ENCODE data around the gene LILRB5. TPM values are rescaled to one million over a fixed set of nuclear protein-coding genes. Genes with fewer than 3 reads are reported as not detected.
"Not testable (repeated sequence)": the region's sequence is repeated elsewhere in the genome, so short reads cannot be mapped to it uniquely, and the experiment has no call there.

LILRB5 gene
- total and polyA plus RNA-seq, 4 donors = 0.84 to 4.0 (median 2.4) TPM

- WGBS (ENCODE audit: insufficient coverage) = no CpG with 5 or more reads among the region's 10 CpGs
- not testable (repeated sequence) for DNase-seq (ENCODE audit: low read depth in 4 of 6, low spot score in 6 of 6); H3K4me3 ChIP-seq (ENCODE audit: low read depth, low read length)
Measured at GRCh38 chr19:54286283-54286682, 29.2 kb upstream of the LILRB5 start.

GRCh38 chr19:54285427-54286056, 28.5 kb upstream of the LILRB5 start:
- H3K4me3 ChIP-seq (ENCODE audit: low read depth, low read length); DNase-seq (ENCODE audit: low read depth in 4 of 6, low spot score in 6 of 6); H3K9me3 ChIP-seq (ENCODE audit: control insufficient read depth, insufficient read depth, low read length); H3K27me3 ChIP-seq (ENCODE audit: control insufficient read depth, insufficient read depth, low read length); H3K36me3 ChIP-seq (ENCODE audit: control insufficient read depth, insufficient read depth, low read length); H3K4me1 ChIP-seq (ENCODE audit: control insufficient read depth, insufficient read depth, low read length); H3K27ac ChIP-seq (ENCODE audit: low read depth, low read length): not testable (repeated sequence)
- 76% methylated on average over 9 of the region's 12 CpGs for WGBS (ENCODE audit: insufficient coverage)

More at GRCh38 chr19:54286283-54286682, 29.2 kb upstream of the LILRB5 start:
- H3K4me1 ChIP-seq (ENCODE audit: control insufficient read depth, insufficient read depth, low read length); H3K27me3 ChIP-seq (ENCODE audit: control insufficient read depth, insufficient read depth, low read length); H3K27ac ChIP-seq (ENCODE audit: low read depth, low read length); H3K36me3 ChIP-seq (ENCODE audit: control insufficient read depth, insufficient read depth, low read length); H3K9me3 ChIP-seq (ENCODE audit: control insufficient read depth, insufficient read depth, low read length): not testable (repeated sequence)

GRCh38 chr19:54282686-54283470, 25.8 kb upstream of the LILRB5 start:
- 71% methylated on average over 4 of the region's 9 CpGs for WGBS (ENCODE audit: insufficient coverage)

DNA sequence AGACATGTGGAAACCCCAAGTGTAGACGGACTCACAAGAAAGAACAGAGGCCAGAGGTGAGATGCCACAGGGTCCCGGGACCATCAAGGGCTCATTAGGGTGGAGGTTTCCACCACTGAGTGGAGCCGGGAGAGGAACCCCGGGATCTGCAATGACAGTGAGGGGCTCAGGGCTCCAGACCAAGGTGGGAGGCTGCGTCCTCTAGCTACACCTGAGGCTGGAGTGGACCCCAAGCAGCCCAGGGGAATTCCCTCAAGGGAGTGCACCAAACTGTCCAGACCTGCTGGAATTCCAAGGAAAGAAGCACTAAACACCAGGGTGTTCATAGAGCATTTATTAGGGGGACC, 24.6 kb upstream of the LILRB5 start:
- H3K27me3 ChIP-seq (ENCODE audit: control insufficient read depth, insufficient read depth, low read length); H3K36me3 ChIP-seq (ENCODE audit: control insufficient read depth, insufficient read depth, low read length); H3K9me3 ChIP-seq (ENCODE audit: control insufficient read depth, insufficient read depth, low read length); H3K4me3 ChIP-seq (ENCODE audit: low read depth, low read length); DNase-seq (ENCODE audit: low read depth in 4 of 6, low spot score in 6 of 6); H3K4me1 ChIP-seq (ENCODE audit: control insufficient read depth, insufficient read depth, low read length); H3K27ac ChIP-seq (ENCODE audit: low read depth, low read length): not testable (repeated sequence)
- 84% methylated on average over 5 of the region's 5 CpGs for WGBS (ENCODE audit: insufficient coverage)

More at GRCh38 chr19:54282686-54283470, 25.8 kb upstream of the LILRB5 start:
- Histone ChIP-seq H3K27ac (ENCODE audit: low read depth, low read length) (no peak overlapping the region), H3K4me3 (ENCODE audit: low read depth, low read length) (no peak overlapping the region), H3K9me3 (ENCODE audit: control insufficient read depth, insufficient read depth, low read length) (no peaks in the 10 kb centered on the region), H3K27me3 (ENCODE audit: control insufficient read depth, insufficient read depth, low read length) (no peaks in the 10 kb centered on the region), H3K4me1 (ENCODE audit: control insufficient read depth, insufficient read depth, low read length) (no peaks in the 10 kb centered on the region), H3K36me3 (ENCODE audit: control insufficient read depth, insufficient read depth, low read length) (no peaks in the 10 kb centered on the region)
- no peak for DNase-seq (ENCODE audit: low read depth in 4 of 6, low spot score in 6 of 6)

DNA sequence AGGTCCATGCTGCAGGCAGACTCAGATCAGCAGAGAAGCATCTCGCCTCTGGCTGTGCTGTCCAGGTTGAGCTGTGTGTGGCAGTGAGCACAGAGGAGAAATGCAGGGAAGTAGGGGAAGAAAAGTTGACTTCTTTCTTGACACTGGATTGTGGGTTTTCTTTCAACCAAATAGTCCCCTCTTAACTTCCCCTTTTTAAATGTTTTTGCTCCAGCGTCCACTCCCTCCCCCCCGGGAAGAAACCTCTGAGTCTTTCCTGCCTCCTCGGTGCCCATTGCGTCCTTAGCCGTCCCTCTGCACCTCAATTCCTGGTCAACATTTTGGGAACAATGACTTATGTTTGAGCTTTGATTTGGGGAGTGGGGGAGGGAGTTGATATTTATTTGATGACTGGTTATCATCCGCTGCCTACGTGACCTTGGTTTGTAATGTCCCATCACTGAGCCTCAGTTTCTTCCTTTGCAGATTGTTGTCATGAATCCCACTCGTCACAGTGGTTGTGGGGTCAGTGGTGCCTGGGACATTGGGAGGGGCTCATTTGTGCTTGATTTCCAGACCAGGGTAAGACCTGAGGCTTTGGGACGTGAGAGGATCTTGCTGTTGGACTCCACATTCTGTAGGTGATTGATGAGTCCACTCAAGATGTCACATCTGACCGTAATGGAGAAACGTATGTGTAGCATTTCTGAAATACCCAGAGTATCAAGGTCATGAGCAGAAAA, 24.1 kb upstream of the LILRB5 start, which contains the start of gene LILRB2:
Gene LILRB2, minus strand, starts transcription at position 104 of the 722 bp plus-strand sequence. CDS start 614 bp downstream, outside the sequence.
- Histone ChIP-seq H3K27ac (ENCODE audit: low read depth, low read length) (no peak within 1 kb of the TSS), H3K9me3 (ENCODE audit: control insufficient read depth, insufficient read depth, low read length) (no peaks in the 10 kb centered on the region), H3K4me3 (ENCODE audit: low read depth, low read length) (no peak within 1 kb of the TSS), H3K4me1 (ENCODE audit: control insufficient read depth, insufficient read depth, low read length) (no peaks in the 10 kb centered on the region), H3K27me3 (ENCODE audit: control insufficient read depth, insufficient read depth, low read length) (no peaks in the 10 kb centered on the region), H3K36me3 (ENCODE audit: control insufficient read depth, insufficient read depth, low read length) (no peaks in the 10 kb centered on the region)
- no peak for DNase-seq (ENCODE audit: low read depth in 4 of 6, low spot score in 6 of 6)
- WGBS (ENCODE audit: insufficient coverage) = 78% methylated on average over 6 of the region's 12 CpGs

GRCh38 chr19:54280441-54280840, 23.4 kb upstream of the LILRB5 start:
- WGBS (ENCODE audit: insufficient coverage) = 69% methylated on average over 5 of the region's 10 CpGs
- not testable (repeated sequence) for DNase-seq (ENCODE audit: low read depth in 4 of 6, low spot score in 6 of 6); H3K4me1 ChIP-seq (ENCODE audit: control insufficient read depth, insufficient read depth, low read length); H3K4me3 ChIP-seq (ENCODE audit: low read depth, low read length); H3K9me3 ChIP-seq (ENCODE audit: control insufficient read depth, insufficient read depth, low read length); H3K27ac ChIP-seq (ENCODE audit: low read depth, low read length); H3K27me3 ChIP-seq (ENCODE audit: control insufficient read depth, insufficient read depth, low read length); H3K36me3 ChIP-seq (ENCODE audit: control insufficient read depth, insufficient read depth, low read length)

DNA sequence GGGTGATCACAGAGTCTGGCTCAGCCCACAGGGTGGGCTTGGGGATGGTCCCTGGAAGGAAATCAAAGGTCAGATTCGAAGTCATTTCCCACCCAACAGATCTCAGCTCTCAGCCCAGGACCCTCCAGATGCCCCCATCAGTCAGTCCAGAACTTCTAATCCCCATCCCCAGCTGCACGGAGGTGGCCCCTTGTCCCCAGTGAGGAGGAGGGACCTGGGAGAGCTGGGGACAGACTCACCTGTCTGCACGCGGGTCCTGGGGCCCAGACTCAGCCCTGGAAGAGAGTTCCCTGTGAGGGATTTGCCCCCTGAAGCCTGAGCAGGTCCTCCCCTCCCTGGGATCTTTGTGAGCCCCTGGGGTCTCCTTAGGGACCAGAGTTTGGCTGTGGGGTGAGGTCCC, 23.0 kb upstream of the LILRB5 start:
- H3K27me3 ChIP-seq (ENCODE audit: control insufficient read depth, insufficient read depth, low read length); H3K27ac ChIP-seq (ENCODE audit: low read depth, low read length); H3K4me3 ChIP-seq (ENCODE audit: low read depth, low read length); H3K4me1 ChIP-seq (ENCODE audit: control insufficient read depth, insufficient read depth, low read length); H3K9me3 ChIP-seq (ENCODE audit: control insufficient read depth, insufficient read depth, low read length); DNase-seq (ENCODE audit: low read depth in 4 of 6, low spot score in 6 of 6); H3K36me3 ChIP-seq (ENCODE audit: control insufficient read depth, insufficient read depth, low read length): not testable (repeated sequence)
- 56% methylated on average over 2 of the region's 4 CpGs for WGBS (ENCODE audit: insufficient coverage)

DNA sequence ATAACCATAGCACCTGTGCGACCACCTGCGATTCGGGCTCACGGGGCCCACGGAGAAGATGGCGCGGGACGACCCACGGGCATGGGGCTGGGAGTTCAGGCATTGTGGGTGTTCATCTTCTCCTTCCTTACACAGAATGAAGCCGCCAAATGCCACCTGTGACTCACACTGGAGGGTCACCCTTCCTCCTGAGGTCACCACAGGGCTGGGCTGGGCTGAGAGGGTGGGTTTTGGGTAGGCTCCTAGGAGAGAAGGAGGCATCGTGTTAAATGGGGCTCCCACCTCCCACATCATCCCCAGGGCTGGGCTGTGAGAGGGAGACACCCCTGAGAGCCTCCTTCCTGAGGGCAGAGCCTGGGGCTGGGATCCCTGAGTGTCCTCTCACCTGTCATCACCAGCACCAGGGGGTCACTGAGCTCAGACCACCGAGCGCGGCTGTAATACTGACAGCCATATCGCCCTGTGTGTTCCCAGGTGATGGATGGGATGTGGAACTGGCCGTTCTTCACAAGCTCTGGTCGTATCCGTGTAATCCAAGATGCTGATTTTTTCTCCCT, 22.4 kb upstream of the LILRB5 start:
- no peaks in the 10 kb centered on the region for H3K4me1 ChIP-seq (ENCODE audit: control insufficient read depth, insufficient read depth, low read length)
- no peak for DNase-seq (ENCODE audit: low read depth in 4 of 6, low spot score in 6 of 6)
- no peaks in the 10 kb centered on the region for H3K27me3 ChIP-seq (ENCODE audit: control insufficient read depth, insufficient read depth, low read length)
- WGBS (ENCODE audit: insufficient coverage) = 84% methylated on average over 5 of the region's 18 CpGs
- no peak overlapping the region for H3K27ac ChIP-seq (ENCODE audit: low read depth, low read length)
- H3K4me3 ChIP-seq (ENCODE audit: low read depth, low read length) = no peak overlapping the region
- H3K36me3 ChIP-seq (ENCODE audit: control insufficient read depth, insufficient read depth, low read length) = no peaks in the 10 kb centered on the region
- no peaks in the 10 kb centered on the region for H3K9me3 ChIP-seq (ENCODE audit: control insufficient read depth, insufficient read depth, low read length)

DNA sequence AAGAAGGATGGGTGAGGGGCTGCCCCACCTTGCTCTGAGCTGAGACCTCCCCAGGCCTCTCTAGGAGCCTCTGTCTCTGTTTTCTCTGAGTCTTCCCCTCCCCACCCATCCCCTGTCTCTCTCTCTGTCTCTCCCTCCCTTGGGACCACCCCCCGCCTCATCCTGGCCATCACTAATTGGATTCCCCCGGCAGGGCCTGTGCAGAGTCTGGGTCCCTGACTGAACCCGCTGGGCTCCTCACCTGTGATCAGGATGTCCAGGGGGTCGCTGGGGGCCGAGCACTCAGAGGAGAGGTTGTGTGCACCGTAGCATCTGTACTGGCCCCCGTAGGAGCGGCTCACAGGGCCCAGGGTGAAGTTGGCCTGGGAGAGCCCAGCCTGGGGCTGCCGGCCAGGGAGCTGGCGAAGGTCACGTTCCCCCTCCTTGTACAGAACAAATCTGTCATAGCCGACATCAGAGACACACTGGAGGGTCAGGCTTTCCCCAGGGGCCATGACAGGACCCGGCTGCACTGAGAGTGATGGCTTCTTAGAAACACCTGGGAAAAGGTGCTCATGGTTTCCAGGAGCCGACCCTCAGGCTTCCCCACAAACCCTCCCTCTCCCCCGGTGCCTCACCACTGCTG, 21.6 kb upstream of the LILRB5 start:
- not testable (repeated sequence) for H3K4me1 ChIP-seq (ENCODE audit: control insufficient read depth, insufficient read depth, low read length); H3K27me3 ChIP-seq (ENCODE audit: control insufficient read depth, insufficient read depth, low read length); H3K9me3 ChIP-seq (ENCODE audit: control insufficient read depth, insufficient read depth, low read length); H3K4me3 ChIP-seq (ENCODE audit: low read depth, low read length); H3K36me3 ChIP-seq (ENCODE audit: control insufficient read depth, insufficient read depth, low read length); DNase-seq (ENCODE audit: low read depth in 4 of 6, low spot score in 6 of 6); H3K27ac ChIP-seq (ENCODE audit: low read depth, low read length)
- 75% methylated on average over 15 of the region's 15 CpGs for WGBS (ENCODE audit: insufficient coverage)

Data from spinal cord (tissue), 10 donors.